ENCODE measurements around the gene SPATC1L.
"Not testable (repeated sequence)": the region's sequence is repeated elsewhere in the genome, so short reads cannot be mapped to it uniquely, and the experiment has no call there.

SPATC1L gene

GRCh38 chr21:46180778-46181391 is 3.4 kb downstream of the SPATC1L start:
- DNase-seq (ENCODE audit: low read depth): no peak
- in situ Hi-C loops (cut with HindIII; ENCODE audit: low sequenced_read_pairs): no loop called here
- H3K4me3 ChIP-seq (ENCODE audit: low read depth, low read length): no peak overlapping the region
- TF ChIP-seq, protein P1, sequence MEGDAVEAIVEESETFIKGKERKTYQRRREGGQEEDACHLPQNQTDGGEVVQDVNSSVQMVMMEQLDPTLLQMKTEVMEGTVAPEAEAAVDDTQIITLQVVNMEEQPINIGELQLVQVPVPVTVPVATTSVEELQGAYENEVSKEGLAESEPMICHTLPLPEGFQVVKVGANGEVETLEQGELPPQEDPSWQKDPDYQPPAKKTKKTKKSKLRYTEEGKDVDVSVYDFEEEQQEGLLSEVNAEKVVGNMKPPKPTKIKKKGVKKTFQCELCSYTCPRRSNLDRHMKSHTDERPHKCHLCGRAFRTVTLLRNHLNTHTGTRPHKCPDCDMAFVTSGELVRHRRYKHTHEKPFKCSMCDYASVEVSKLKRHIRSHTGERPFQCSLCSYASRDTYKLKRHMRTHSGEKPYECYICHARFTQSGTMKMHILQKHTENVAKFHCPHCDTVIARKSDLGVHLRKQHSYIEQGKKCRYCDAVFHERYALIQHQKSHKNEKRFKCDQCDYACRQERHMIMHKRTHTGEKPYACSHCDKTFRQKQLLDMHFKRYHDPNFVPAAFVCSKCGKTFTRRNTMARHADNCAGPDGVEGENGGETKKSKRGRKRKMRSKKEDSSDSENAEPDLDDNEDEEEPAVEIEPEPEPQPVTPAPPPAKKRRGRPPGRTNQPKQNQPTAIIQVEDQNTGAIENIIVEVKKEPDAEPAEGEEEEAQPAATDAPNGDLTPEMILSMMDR (IDR thresholded peaks at IDR 0.05; ENCODE audit: low read depth, low read length, missing control alignments): no peak

- in situ Hi-C loops (cut with HindIII; ENCODE audit: low sequenced_read_pairs): no loop called here
- DNase-seq (ENCODE audit: low read depth): no peak
- no peak overlapping the region for H3K4me3 ChIP-seq (ENCODE audit: low read depth, low read length)
- TF ChIP-seq, protein P1 (IDR thresholded peaks at IDR 0.05; ENCODE audit: low read depth, low read length, missing control alignments): no peak
Measured at GRCh38 chr21:46180079-46180722, 4.1 kb downstream of the SPATC1L start.

- H3K4me3 ChIP-seq (ENCODE audit: low read depth, low read length): no peak overlapping the region
- in situ Hi-C loops (cut with HindIII; ENCODE audit: low sequenced_read_pairs): no loop called here
- TF ChIP-seq, protein P1 (IDR thresholded peaks at IDR 0.05; ENCODE audit: low read depth, low read length, missing control alignments): no peak
- no peak for DNase-seq (ENCODE audit: low read depth)
Measured at GRCh38 chr21:46179708-46180078, 4.6 kb downstream of the SPATC1L start.

DNA sequence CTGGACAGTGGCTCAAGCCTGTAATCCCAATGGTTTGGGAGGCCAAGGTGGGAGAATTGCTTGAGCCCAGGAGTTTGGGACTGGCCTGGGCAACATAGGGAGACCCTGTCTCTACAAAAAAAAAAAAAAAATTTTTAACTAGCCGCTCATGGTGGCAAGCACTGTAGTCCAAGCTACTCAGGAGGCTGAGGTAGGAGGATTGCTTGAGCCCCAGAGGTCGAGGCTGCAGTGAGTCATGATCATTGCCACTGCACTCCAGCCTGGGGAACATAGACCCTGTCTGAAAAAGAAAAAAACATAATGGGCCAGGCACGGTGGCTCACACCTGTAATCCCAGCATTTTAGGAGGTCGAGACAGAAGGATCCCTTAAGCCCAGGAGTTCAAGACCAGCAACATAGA is 5.3 kb downstream of the SPATC1L start:
- TF ChIP-seq, protein P1 (IDR thresholded peaks at IDR 0.05; ENCODE audit: low read depth, low read length, missing control alignments): no peak
- H3K4me3 ChIP-seq (ENCODE audit: low read depth, low read length): no peak overlapping the region
- DNase-seq (ENCODE audit: low read depth): no peak
- in situ Hi-C loops (cut with HindIII; ENCODE audit: low sequenced_read_pairs): no loop called here

DNA sequence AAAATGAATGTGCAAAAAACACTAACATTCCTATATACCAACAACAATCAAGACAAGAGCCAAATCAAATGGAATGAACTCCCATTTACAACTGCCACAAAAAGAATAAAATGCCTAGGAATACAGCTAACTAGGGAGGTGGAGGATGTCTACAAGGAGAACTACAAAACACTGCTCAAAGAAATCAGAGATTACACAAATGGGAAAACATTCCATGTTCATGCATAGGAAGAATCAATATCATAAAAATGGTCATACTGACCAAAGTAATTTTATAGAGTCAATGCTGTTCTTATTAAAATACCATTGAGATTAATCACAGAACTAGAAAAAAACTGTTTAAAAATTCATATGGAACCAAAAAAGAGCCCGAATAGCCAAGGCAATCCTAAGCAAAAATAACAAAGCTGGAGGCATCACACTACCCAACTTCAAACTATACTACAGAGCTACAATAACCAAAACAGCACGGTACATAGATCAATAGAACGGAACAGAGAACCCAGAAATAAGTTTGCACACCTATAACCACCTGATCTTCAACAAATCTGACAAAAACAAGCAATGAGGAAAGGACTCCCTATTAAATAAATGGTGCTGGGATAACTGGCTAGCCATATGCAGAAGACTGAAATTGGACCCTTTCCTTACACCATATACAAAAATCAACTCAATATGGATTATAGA is 7.7 kb downstream of the SPATC1L start:
- in situ Hi-C loops (cut with HindIII; ENCODE audit: low sequenced_read_pairs); H3K4me3 ChIP-seq (ENCODE audit: low read depth, low read length); DNase-seq (ENCODE audit: low read depth): not testable (repeated sequence)

GRCh38 chr21:46173573-46173972 is 10.7 kb downstream of the SPATC1L start:
- H3K4me3 ChIP-seq (ENCODE audit: low read depth, low read length): no peak overlapping the region
- no peak for DNase-seq (ENCODE audit: low read depth)
- TF ChIP-seq, protein P1 (IDR thresholded peaks at IDR 0.05; ENCODE audit: low read depth, low read length, missing control alignments): no peak
- in situ Hi-C loops (cut with HindIII; ENCODE audit: low sequenced_read_pairs): no loop called here

All from astrocyte of the cerebellum (primary cell).